Ovary (tissue), 3 donors: ENCODE results near the gene UMAD1.

ENCODE experiments used
- EP300 ChIP-seq: sonication (generic); formaldehyde crosslinking; IDR thresholded peaks from one replicate; pipeline ENCODE4 v1.6.1; 2017; ENCODE audit warnings: antibody characterized with exemption
- POLR2A ChIP-seq: fragments of 450-650 bp; IDR thresholded peaks from one replicate; pipeline ENCODE4 v1.6.1; 2017; ENCODE audit warnings: antibody characterized with exemption, mild to moderate bottlenecking, moderate library complexity
- TF ChIP-seq, protein P1 (sequence below), 3 donors: fragments of 450-650 bp in 2 of 3; fragments of 200-600 bp in 1 of 3; IDR thresholded peaks; one replicate each; pipeline versions ENCODE4 v1.5.1 to v1.8.0; 2016 to 2022; ENCODE audit warnings: antibody characterized with exemption in 3 of 3, mild to moderate bottlenecking in 1 of 3
- donor health status: DM: no; HTN: no; CAD: no.

DNA sequence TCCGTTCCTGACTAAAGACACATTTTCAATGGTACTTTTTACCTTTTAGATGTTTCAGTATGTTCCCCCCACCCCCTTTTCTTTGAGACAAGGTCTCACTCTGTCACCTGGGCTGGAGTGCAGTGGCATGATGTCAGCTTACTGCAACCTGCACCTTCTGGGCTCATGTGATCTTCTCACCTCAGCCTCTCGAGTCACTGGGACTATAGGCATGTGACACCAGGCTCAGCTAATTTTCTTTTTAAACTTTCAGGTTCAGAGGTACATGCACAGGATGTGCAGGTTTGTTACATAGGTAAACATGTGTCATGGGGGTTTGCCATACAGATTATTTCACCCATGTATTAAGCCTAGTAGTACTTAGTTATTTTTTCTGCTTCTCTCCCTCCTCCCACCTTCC is 177.2 kb downstream of the UMAD1 start:
- TF ChIP-seq POLR2A, result no peak
- TF ChIP-seq, protein P1, sequence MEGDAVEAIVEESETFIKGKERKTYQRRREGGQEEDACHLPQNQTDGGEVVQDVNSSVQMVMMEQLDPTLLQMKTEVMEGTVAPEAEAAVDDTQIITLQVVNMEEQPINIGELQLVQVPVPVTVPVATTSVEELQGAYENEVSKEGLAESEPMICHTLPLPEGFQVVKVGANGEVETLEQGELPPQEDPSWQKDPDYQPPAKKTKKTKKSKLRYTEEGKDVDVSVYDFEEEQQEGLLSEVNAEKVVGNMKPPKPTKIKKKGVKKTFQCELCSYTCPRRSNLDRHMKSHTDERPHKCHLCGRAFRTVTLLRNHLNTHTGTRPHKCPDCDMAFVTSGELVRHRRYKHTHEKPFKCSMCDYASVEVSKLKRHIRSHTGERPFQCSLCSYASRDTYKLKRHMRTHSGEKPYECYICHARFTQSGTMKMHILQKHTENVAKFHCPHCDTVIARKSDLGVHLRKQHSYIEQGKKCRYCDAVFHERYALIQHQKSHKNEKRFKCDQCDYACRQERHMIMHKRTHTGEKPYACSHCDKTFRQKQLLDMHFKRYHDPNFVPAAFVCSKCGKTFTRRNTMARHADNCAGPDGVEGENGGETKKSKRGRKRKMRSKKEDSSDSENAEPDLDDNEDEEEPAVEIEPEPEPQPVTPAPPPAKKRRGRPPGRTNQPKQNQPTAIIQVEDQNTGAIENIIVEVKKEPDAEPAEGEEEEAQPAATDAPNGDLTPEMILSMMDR (IDR thresholded peaks at IDR 0.05), result no peak
- no peak for TF ChIP-seq EP300
